H1 (cell line): ENCODE results near the gene ITPKB. TPM values are rescaled to one million over a fixed set of nuclear protein-coding genes. Genes with fewer than 3 reads are reported as not detected.
"Not testable (repeated sequence)": the region's sequence is repeated elsewhere in the genome, so short reads cannot be mapped to it uniquely, and the experiment has no call there.

Experiments used
- CTCF ChIA-PET: fragments of 300-600 bp; sonication (Branson Sonifier 250); formaldehyde crosslinking; loops from one replicate; lab custom pipeline; 2021; ENCODE audit not compliant: partially characterized antibody; lab: Charles Lee
- POLR2A ChIA-PET: fragments of 300-600 bp; sonication (Branson Sonifier 250); formaldehyde crosslinking; loops from one replicate; lab custom pipeline; 2021; ENCODE audit warnings: inconsistent platforms; ENCODE audit not compliant: partially characterized antibody; lab: Charles Lee
- DNase-seq, 2 experiments: peaks; one replicate each; pipeline versions ENCODE4 v3.0.0 to v3.0.0-alpha.2; 2010 to 2022; ENCODE audit warnings: low spot score in 2 of 2, low read depth in 1 of 2, mixed read lengths in 1 of 2
- FAIRE-seq: peaks from 2 replicates; lab custom pipeline; 2011; peaks lifted over from hg19 to GRCh38; lab: Jason Lieb, UNC
- H2AFZ ChIP-seq: 2 replicates; pipeline ENCODE4 v1.8.1; 2012; ENCODE audit warnings: low read length, inconsistent platforms
- H2AK5ac ChIP-seq: 2 replicates; pipeline ENCODE4 v1.6.1; 2013; ENCODE audit warnings: low read depth, low read length
- H2BK120ac ChIP-seq: replicated peaks from 2 replicates; pipeline ENCODE3; 2013; ENCODE audit warnings: low read depth, low read length, inconsistent platforms
- H2BK12ac ChIP-seq: 2 replicates; pipeline ENCODE4 v1.6.1; 2013; ENCODE audit warnings: low read depth, low read length
- H2BK15ac ChIP-seq: 2 replicates; pipeline ENCODE4 v1.6.1; 2013; ENCODE audit warnings: low read length
- H2BK20ac ChIP-seq: 2 replicates; pipeline ENCODE4 v1.6.1; 2013; ENCODE audit warnings: low read length
- H2BK5ac ChIP-seq: 2 replicates; pipeline ENCODE4 v1.6.1; 2013; ENCODE audit warnings: low read depth, low read length
- H3K14ac ChIP-seq: 2 replicates; pipeline ENCODE4 v1.6.1; 2013; ENCODE audit warnings: inconsistent platforms; ENCODE audit not compliant: insufficient read length
- H3K18ac ChIP-seq: 2 replicates; pipeline ENCODE4 v1.6.1; 2013; ENCODE audit warnings: low read length; ENCODE audit errors: extremely low read depth
- H3K23ac ChIP-seq: 2 replicates; pipeline ENCODE4 v1.6.1; 2013; ENCODE audit warnings: inconsistent platforms; ENCODE audit not compliant: insufficient read length
- H3K23me2 ChIP-seq: 2 replicates; pipeline ENCODE4 v1.6.1; 2013; ENCODE audit warnings: low read depth, low read length
- H3K27ac ChIP-seq: 2 replicates; pipeline ENCODE4 v1.6.1; 2011; ENCODE audit warnings: low read depth, low read length, inconsistent platforms
- H3K27me3 ChIP-seq, 4 experiments: replicated peaks in 1 of 4; 1 replicate in 1 of 4; 2 replicates in 3 of 4; pipeline versions ENCODE4 v1.6.1 to v1.8.1; 2011 to 2013; ENCODE audit warnings: low read length in 3 of 4, mild to moderate bottlenecking in 3 of 4, inconsistent platforms in 2 of 4, mixed read lengths in 2 of 4, moderate library complexity in 1 of 4; ENCODE audit not compliant: control insufficient read depth in 3 of 4, insufficient read depth in 3 of 4; ENCODE audit errors: extremely low read depth in 1 of 4
- H3K36me3 ChIP-seq, 4 experiments: 2 replicates each; pipeline versions ENCODE4 v1.6.1 to v1.8.1; 2011 to 2013; ENCODE audit warnings: mild to moderate bottlenecking in 4 of 4, low read length in 3 of 4, moderate library complexity in 2 of 4, control low read depth in 1 of 4, inconsistent platforms in 1 of 4; ENCODE audit not compliant: insufficient read depth in 4 of 4, control insufficient read depth in 2 of 4
- H3K4ac ChIP-seq: replicated peaks from 2 replicates; pipeline ENCODE3; 2013; ENCODE audit warnings: low read length, low read depth, mixed read lengths, inconsistent platforms; ENCODE audit not compliant: insufficient read length
- H3K4me1 ChIP-seq, 4 experiments: replicated peaks in 1 of 4; 1 replicate in 1 of 4; 2 replicates in 3 of 4; pipeline versions ENCODE4 v1.6.1 to v1.8.1; 2011 to 2013; ENCODE audit warnings: low read length in 3 of 4, inconsistent platforms in 2 of 4, mixed read lengths in 1 of 4; ENCODE audit not compliant: insufficient read depth in 4 of 4, control insufficient read depth in 3 of 4
- H3K4me2 ChIP-seq, 2 experiments: 2 replicates each; pipeline versions ENCODE4 v1.6.1 to v1.8.1; 2011 to 2013; ENCODE audit warnings: low read depth in 2 of 2, low read length in 2 of 2, control low read depth in 1 of 2, inconsistent platforms in 1 of 2, mild to moderate bottlenecking in 1 of 2; ENCODE audit not compliant: insufficient read depth in 1 of 2
- H3K4me3 ChIP-seq, 4 experiments: fragments of 200-600, 300-600 bp in 1 of 4; sonication (generic), shearing (Covaris generic), sonication (Bioruptor Twin) in 1 of 4; 2 replicates each; pipeline versions ENCODE4 v1.5.1 to v1.8.1; 2011 to 2016; ENCODE audit warnings: low read length in 4 of 4, low read depth in 3 of 4, control low read depth in 2 of 4, inconsistent platforms in 2 of 4, mild to moderate bottlenecking in 2 of 4, mixed read lengths in 1 of 4, moderate library complexity in 1 of 4; ENCODE audit not compliant: insufficient read depth in 2 of 4; ENCODE audit errors: extremely low read depth in 1 of 4
- H3K56ac ChIP-seq: replicated peaks from 2 replicates; pipeline ENCODE3; 2013; ENCODE audit warnings: low read depth, mild to moderate bottlenecking, mixed read lengths, low read length, inconsistent platforms; ENCODE audit not compliant: insufficient read length
- H3K79me1 ChIP-seq: 2 replicates; pipeline ENCODE4 v1.6.1; 2013; ENCODE audit warnings: low read depth, low read length, control low read depth
- H3K79me2 ChIP-seq, 2 experiments: 2 replicates each; pipeline versions ENCODE4 v1.6.1 to v1.8.1; 2012 to 2013; ENCODE audit warnings: low read length in 2 of 2, mild to moderate bottlenecking in 2 of 2, inconsistent platforms in 1 of 2; ENCODE audit not compliant: insufficient read depth in 2 of 2, control insufficient read depth in 1 of 2
- H3K9ac ChIP-seq, 4 experiments: replicated peaks in 1 of 4; 1 replicate in 1 of 4; 2 replicates in 3 of 4; pipeline versions ENCODE4 v1.6.1 to v1.8.1; 2011 to 2013; ENCODE audit warnings: low read depth in 3 of 4, low read length in 3 of 4, control low read depth in 2 of 4, mild to moderate bottlenecking in 2 of 4, moderate library complexity in 2 of 4, inconsistent platforms in 1 of 4; ENCODE audit errors: extremely low read depth in 1 of 4
- H3K9me3 ChIP-seq, 2 experiments: 2 replicates each; pipeline versions ENCODE4 v1.6.1 to v1.8.1; 2012 to 2013; ENCODE audit warnings: mild to moderate bottlenecking in 2 of 2, moderate library complexity in 2 of 2, control low read depth in 1 of 2, inconsistent platforms in 1 of 2, low read depth in 1 of 2, low read length in 1 of 2, mixed read lengths in 1 of 2; ENCODE audit not compliant: insufficient read depth in 2 of 2
- H4K20me1 ChIP-seq, 2 experiments: replicated peaks in 1 of 2; 2 replicates each; pipeline versions ENCODE3 to v1.8.1; 2011 to 2013; ENCODE audit warnings: inconsistent platforms in 2 of 2, low read length in 2 of 2, mild to moderate bottlenecking in 1 of 2; ENCODE audit not compliant: insufficient read depth in 2 of 2, control insufficient read depth in 1 of 2
- H4K5ac ChIP-seq: 2 replicates; pipeline ENCODE4 v1.6.1; 2013; ENCODE audit warnings: low read length, low read depth, mixed read lengths, inconsistent platforms; ENCODE audit not compliant: insufficient read length
- H4K8ac ChIP-seq: 2 replicates; pipeline ENCODE4 v1.8.0; 2013; ENCODE audit warnings: mild to moderate bottlenecking, moderate library complexity, low read length, inconsistent platforms; ENCODE audit not compliant: insufficient read depth; ENCODE audit errors: extremely low read depth
- H4K91ac ChIP-seq: replicated peaks from 2 replicates; pipeline ENCODE3; 2013; ENCODE audit warnings: low read length, mixed read lengths, inconsistent platforms; ENCODE audit not compliant: insufficient read length
- WGBS, 2 experiments: shearing (Covaris generic) in 1 of 2; methylation state at CpG; one replicate each; pipeline versions ENCODE4 v1.1.6 to v1.1.7; 2013 to 2015; ENCODE audit warnings: low lambda C conversion rate in 2 of 2, mixed read lengths in 2 of 2, inconsistent platforms in 1 of 2, low coverage in 1 of 2, missing lambda C conversion rate in 1 of 2; ENCODE audit not compliant: insufficient replicate concordance in 2 of 2, insufficient coverage in 1 of 2, insufficient read length in 1 of 2; ENCODE audit errors: extremely low coverage in 1 of 2, missing lambda C conversion rate in 1 of 2; 5-methylcytosine and 5-hydroxymethylcytosine counted together
- polyA plus RNA-seq, 7 experiments: library from polyadenylated mRNA; depleted of rRNA in 3 of 7; stranded (reverse) in 5 of 7; unstranded in 2 of 7; fragments of >200 nt in 5 of 7; fragments of 200-250 nt in 2 of 7; gene quantifications; 1 replicate in 5 of 7; 2 replicates in 1 of 7; 4 replicates in 1 of 7; pipeline versions ENCODE4 v1.2.1 to v1.2.3, GENCODE V29; 2011 to 2013; ENCODE audit warnings: missing spikeins in 2 of 7, mixed read lengths in 2 of 7
- total RNA-seq: library from RNA; stranded (reverse); fragmentation: NEBNext Ultra II Directional; extraction: Animal tissue kit (Norgen Biotek cat#: 25700); gene quantifications from 2 replicates; pipeline ENCODE4 v1.2.1, GENCODE V29; 2021

Gene ITPKB
- total and polyA plus RNA-seq, 2 of the 8 experiments (the other 6 are each of a cell fraction or from before 2014, with no cell fraction given): 1.7 to 4.8 TPM

DNA sequence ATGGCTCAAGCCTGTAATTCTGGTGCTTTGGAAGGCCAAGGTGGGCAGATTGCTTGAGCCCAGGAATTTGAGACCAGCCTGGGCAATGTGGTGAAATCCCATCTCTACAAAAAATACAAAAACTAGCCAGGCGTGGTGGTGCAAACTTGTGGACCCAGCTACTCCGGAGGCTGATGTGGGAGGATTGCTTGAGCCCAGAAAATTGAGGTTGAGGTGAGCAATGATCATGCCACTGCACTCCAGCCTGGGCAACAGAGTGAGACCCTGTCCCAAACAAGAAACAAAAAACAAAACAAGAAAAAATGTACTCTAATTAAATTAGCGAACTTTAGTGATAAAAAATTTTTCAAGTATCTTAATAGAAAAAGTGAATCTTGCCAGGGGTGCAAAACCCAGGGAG is 28.1 kb upstream of the ITPKB start:
- H3K4me3 ChIP-seq, H3K14ac ChIP-seq, H3K4me2 ChIP-seq, H4K5ac ChIP-seq, H3K9ac ChIP-seq, H4K8ac ChIP-seq, H3K79me1 ChIP-seq, H2AFZ ChIP-seq, CTCF ChIA-PET, H3K9me3 ChIP-seq, H4K20me1 ChIP-seq, H2BK5ac ChIP-seq, H2BK12ac ChIP-seq, H3K79me2 ChIP-seq, POLR2A ChIA-PET, H2BK20ac ChIP-seq, H3K56ac ChIP-seq, H2BK120ac ChIP-seq, H3K4ac ChIP-seq, H3K27ac ChIP-seq, H3K23me2 ChIP-seq, H4K91ac ChIP-seq, H3K36me3 ChIP-seq, DNase-seq, H2AK5ac ChIP-seq, H3K18ac ChIP-seq, H3K27me3 ChIP-seq, FAIRE-seq, H2BK15ac ChIP-seq, H3K23ac ChIP-seq: not testable (repeated sequence)
- 82% methylated on average over 3 of the region's 3 CpGs; no CpG with 5 or more reads in 1 of the 2 experiments for WGBS, 2 experiments
- H3K4me1 ChIP-seq: peaks cover 2 to 13% (median 6%) of the 10 kb centered on the region in 4 experiments; a peak in 6 of 7 replicates
